ENCODE results near the gene DEPDC5. TPM values are rescaled to one million over a fixed set of nuclear protein-coding genes. Genes with fewer than 3 reads are reported as not detected.
"Not testable (repeated sequence)": the region's sequence is repeated elsewhere in the genome, so short reads cannot be mapped to it uniquely, and the experiment has no call there.

The DEPDC5 gene
- total and polyA plus RNA-seq, 7 donors, result 8.4 to 21.3 (median 12.9) TPM

DNA sequence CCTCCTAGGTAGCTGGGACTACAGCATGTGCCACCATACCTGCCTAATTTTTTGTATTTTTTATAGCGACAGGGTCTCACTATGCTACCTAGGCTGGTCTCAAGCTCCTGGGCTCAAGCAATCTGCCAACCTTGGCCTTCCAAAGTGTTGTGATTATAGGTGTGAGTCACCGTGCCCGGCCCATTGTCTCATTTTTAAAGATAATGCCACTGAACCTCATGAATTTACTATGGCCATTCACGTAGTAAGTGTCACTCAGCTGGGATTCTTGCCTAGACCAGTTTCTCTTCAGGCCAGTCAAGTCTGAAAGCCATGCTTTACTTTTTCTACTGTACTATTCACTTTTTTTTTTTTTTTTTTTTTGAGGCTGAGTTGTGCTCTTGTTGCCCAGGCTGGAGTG lies 22.4 kb downstream of the DEPDC5 start:
- Histone ChIP-seq H3K4me1 (no peaks in the 10 kb centered on the region), H3K4me3 (no peak overlapping the region), H3K36me3 (peaks cover 3 to 90% (median 23%) of the 10 kb centered on the region in 4 donors), H3K27ac (no peak overlapping the region), H3K27me3 (no peaks in the 10 kb centered on the region), H3K9me3 (no peaks in the 10 kb centered on the region)
- no peak for DNase-seq
- intact Hi-C loops (cut with DNase I), result no loop called here
- no peak for TF ChIP-seq POLR2AphosphoS5 (IDR thresholded peaks at IDR 0.05)
- TF ChIP-seq, protein P1, sequence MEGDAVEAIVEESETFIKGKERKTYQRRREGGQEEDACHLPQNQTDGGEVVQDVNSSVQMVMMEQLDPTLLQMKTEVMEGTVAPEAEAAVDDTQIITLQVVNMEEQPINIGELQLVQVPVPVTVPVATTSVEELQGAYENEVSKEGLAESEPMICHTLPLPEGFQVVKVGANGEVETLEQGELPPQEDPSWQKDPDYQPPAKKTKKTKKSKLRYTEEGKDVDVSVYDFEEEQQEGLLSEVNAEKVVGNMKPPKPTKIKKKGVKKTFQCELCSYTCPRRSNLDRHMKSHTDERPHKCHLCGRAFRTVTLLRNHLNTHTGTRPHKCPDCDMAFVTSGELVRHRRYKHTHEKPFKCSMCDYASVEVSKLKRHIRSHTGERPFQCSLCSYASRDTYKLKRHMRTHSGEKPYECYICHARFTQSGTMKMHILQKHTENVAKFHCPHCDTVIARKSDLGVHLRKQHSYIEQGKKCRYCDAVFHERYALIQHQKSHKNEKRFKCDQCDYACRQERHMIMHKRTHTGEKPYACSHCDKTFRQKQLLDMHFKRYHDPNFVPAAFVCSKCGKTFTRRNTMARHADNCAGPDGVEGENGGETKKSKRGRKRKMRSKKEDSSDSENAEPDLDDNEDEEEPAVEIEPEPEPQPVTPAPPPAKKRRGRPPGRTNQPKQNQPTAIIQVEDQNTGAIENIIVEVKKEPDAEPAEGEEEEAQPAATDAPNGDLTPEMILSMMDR (IDR thresholded peaks at IDR 0.05), result no peak
- TF ChIP-seq POLR2A (IDR thresholded peaks at IDR 0.05), result no peak
- TF ChIP-seq EP300 (IDR thresholded peaks at IDR 0.05), result no peak
- WGBS, 2 donors, result 88 to 96% methylated on average over 4 of the region's 4 CpGs

DNA sequence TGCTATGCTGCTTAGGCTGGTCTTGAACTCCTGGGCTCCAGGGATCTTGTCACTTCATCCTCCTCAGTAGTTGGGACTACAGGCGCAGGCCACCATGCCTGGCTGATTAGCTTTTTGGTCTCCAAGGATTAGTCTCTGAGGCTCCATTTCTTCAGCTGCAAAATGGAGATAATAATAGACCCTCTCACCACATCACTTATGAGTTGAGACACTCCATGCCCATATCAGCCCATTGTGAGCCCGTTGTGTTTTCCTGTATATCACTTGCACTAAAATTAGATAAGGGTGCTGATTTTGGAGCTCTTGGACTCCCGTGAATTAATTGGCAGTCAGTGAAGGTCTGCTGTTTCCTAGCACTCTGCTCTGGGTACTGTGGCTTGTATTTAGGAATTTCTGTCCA lies 36.0 kb downstream of the DEPDC5 start:
- intact Hi-C loops (cut with DNase I), result no loop called here
- Histone ChIP-seq H3K4me1 (no peaks in the 10 kb centered on the region), H3K27ac (no peak overlapping the region), H3K4me3 (no peak overlapping the region), H3K36me3 (peaks cover 0 to 50% (median 6%) of the 10 kb centered on the region in 4 donors), H3K27me3 (no peaks in the 10 kb centered on the region), H3K9me3 (no peaks in the 10 kb centered on the region)
- 77 to 86% methylated on average over 3 of the region's 3 CpGs for WGBS, 2 donors
- DNase-seq, result no peak
- no peak for TF ChIP-seq EP300 (IDR thresholded peaks at IDR 0.05)
- no peak for TF ChIP-seq POLR2A (IDR thresholded peaks at IDR 0.05)
- TF ChIP-seq, protein P1 (IDR thresholded peaks at IDR 0.05), result no peak
- no peak for TF ChIP-seq POLR2AphosphoS5 (IDR thresholded peaks at IDR 0.05)

DNA sequence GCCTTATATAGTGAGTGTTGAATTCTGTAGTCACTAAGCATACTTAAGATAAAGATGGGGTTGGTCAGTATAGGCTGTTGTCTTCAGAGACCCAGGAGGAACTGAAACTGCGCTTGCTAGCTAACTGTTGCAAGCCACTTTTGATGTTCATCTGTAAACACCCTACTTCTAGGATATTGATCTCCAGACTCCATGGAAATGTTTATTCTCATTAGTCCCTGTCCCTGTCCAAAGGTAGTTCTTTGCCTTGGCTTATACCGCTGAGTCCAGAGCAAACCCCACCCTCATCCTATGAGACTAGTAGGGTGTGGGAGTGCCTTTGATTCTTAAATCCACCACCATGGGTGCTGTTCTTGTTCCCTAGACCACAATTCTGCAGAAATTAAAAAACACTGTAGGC lies 36.4 kb downstream of the DEPDC5 start:
- no peak overlapping the region for H3K4me3 ChIP-seq
- peaks cover 0 to 46% (median 6%) of the 10 kb centered on the region in 4 donors for H3K36me3 ChIP-seq
- H3K9me3 ChIP-seq, result no peaks in the 10 kb centered on the region
- intact Hi-C loops (cut with DNase I), result no loop called here
- H3K4me1 ChIP-seq, result no peaks in the 10 kb centered on the region
- no peaks in the 10 kb centered on the region for H3K27me3 ChIP-seq
- no peak for DNase-seq
- H3K27ac ChIP-seq, result no peak overlapping the region
- TF ChIP-seq POLR2A (IDR thresholded peaks at IDR 0.05) (no peak), POLR2AphosphoS5 (IDR thresholded peaks at IDR 0.05) (no peak), EP300 (IDR thresholded peaks at IDR 0.05) (no peak)
- TF ChIP-seq, protein P1 (IDR thresholded peaks at IDR 0.05), result no peak
- WGBS, 2 donors, result 83 to 92% methylated on average over 2 of the region's 2 CpGs

DNA sequence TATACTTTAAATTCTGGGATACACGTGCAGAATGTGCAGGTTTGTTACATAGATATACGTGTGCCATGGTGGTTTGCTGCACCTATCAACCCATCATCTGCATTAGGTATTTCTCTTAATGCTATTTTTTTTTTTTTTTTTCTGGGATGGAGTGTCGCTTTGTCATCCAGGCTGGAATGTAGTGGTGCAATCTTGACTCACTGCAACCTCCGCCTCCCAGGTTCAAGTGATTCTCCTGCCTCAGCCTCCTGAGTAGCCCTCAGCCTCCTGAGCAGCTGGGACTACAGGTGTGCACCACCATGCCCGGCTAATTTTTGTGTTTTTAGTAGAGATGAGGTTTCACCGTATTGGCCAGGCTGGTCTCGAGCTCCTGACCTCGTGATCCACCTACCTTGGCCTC lies 45.5 kb downstream of the DEPDC5 start:
- H3K27ac ChIP-seq; DNase-seq; H3K4me3 ChIP-seq; H3K27me3 ChIP-seq; H3K9me3 ChIP-seq; intact Hi-C loops (cut with DNase I); H3K4me1 ChIP-seq: not testable (repeated sequence)
- WGBS, 2 donors, result 86% methylated on average over 8 of the region's 8 CpGs
- peaks cover 8 to 86% (median 56%) of the 10 kb centered on the region in 4 donors for H3K36me3 ChIP-seq

DNA sequence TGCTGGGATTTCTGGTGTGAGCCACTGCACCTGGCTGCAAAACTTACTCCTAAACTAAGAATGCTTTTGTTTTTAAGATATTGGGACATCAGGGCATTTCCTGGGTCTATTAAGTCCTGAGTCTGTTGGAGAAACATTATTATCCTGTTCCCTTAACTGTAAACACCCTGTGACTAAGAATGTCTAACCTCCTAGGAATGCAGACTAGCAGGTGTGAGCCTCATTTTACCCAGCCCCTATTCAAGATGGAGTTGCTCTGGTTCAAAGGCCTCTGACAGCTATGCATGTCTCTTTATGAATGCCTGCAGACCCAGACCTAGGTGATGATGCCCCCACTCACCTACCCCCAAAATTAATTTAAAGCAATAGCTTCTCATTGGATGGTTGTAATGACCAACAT lies 46.2 kb downstream of the DEPDC5 start:
- DNase-seq, result no peak
- Histone ChIP-seq H3K4me3 (no peak overlapping the region), H3K9me3 (no peaks in the 10 kb centered on the region), H3K27ac (no peak overlapping the region), H3K4me1 (no peaks in the 10 kb centered on the region), H3K36me3 (peaks cover 8 to 90% (median 61%) of the 10 kb centered on the region in 4 donors), H3K27me3 (no peaks in the 10 kb centered on the region)
- TF ChIP-seq POLR2A (IDR thresholded peaks at IDR 0.05) (no peak), POLR2AphosphoS5 (IDR thresholded peaks at IDR 0.05) (no peak), EP300 (IDR thresholded peaks at IDR 0.05) (no peak)
- TF ChIP-seq, protein P1 (IDR thresholded peaks at IDR 0.05), result no peak
- intact Hi-C loops (cut with DNase I), result no loop called here

DNA sequence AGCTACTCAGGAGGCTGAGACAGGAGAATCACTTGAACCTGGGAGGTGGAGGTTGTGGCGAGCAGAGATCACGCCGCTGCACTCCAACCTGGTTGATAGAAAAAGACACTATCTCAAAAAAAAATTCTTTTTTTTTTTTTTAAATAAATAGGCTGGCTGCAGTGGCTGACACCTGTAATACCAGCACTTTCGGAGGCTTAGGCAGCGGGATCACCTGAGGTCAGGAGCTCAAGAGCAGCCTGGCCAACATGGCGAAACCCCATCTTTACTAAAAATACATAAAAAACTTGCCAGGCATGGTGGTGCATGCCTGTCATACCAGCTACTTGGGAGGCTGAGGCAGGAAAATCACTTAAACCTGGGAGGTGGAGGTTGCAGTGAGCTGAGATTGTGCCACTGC lies 47.0 kb downstream of the DEPDC5 start:
- H3K27me3 ChIP-seq; intact Hi-C loops (cut with DNase I); DNase-seq; H3K9me3 ChIP-seq; H3K27ac ChIP-seq; H3K4me1 ChIP-seq; H3K4me3 ChIP-seq: not testable (repeated sequence)
- H3K36me3 ChIP-seq, result peaks cover 16 to 95% (median 65%) of the 10 kb centered on the region in 4 donors
- 98 to 100% methylated on average over 6 of the region's 6 CpGs for WGBS, 2 donors

Measured in sigmoid colon (tissue), 7 donors.